Measurements from ENCODE around the gene PKP4. TPM values are rescaled to one million over a fixed set of nuclear protein-coding genes. Genes with fewer than 3 reads are reported as not detected.

The PKP4 gene
- total and polyA plus RNA-seq, 2 of the 8 experiments (the other 6 are each of a cell fraction or from before 2014, with no cell fraction given) = 48.2 to 88.0 TPM

DNA sequence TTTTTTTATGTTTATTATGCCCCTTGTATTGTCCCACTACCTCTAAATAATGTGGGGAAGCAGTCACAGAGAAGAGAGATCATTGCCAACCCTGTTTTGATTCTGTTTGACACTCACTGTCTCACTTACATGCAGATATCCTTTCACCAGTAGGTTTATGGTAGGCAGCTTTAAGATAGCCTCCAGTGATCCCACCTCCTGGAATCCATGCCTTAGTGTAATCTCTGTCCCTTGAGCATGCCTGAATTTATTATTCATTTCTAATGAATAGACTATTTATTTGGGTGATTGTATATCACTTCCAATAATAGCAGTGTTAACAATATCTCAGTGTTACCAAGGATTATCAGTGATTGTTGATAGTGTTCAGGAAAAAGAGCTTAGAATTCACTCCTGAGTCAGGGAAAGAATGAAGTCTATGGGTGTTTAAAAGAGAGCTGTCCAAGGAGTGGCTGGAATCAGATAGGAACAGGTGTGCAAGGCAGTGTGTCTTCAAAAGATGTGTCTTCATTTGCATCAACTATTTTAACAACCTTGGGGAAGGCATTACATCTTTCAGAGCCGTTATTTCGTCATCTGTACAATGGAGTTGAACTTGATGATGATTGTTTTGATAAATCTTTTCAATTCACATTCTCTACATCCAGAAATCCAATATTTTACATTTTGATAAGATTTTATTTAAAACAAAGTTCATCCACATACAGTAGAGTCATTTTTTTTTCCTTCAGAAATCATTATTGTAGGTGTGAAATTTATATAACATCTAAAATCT, 31.9 kb downstream of the PKP4 start (continued):
- TF ChIP-seq, protein P1, sequence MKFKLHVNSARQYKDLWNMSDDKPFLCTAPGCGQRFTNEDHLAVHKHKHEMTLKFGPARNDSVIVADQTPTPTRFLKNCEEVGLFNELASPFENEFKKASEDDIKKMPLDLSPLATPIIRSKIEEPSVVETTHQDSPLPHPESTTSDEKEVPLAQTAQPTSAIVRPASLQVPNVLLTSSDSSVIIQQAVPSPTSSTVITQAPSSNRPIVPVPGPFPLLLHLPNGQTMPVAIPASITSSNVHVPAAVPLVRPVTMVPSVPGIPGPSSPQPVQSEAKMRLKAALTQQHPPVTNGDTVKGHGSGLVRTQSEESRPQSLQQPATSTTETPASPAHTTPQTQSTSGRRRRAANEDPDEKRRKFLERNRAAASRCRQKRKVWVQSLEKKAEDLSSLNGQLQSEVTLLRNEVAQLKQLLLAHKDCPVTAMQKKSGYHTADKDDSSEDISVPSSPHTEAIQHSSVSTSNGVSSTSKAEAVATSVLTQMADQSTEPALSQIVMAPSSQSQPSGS (IDR thresholded peaks at IDR 0.05; ENCODE audit: low read length) = no peak
- TF ChIP-seq RXRA (IDR thresholded peaks at IDR 0.05; ENCODE audit: insufficient read depth, low read depth, low read length) (no peak), SIX5 (IDR thresholded peaks at IDR 0.05; ENCODE audit: low read depth, low read length) (no peak), SRF (IDR thresholded peaks at IDR 0.05; ENCODE audit: low read depth, low read length) (no peak)
